Measurements from ENCODE around the gene CLIP3.

DNA sequence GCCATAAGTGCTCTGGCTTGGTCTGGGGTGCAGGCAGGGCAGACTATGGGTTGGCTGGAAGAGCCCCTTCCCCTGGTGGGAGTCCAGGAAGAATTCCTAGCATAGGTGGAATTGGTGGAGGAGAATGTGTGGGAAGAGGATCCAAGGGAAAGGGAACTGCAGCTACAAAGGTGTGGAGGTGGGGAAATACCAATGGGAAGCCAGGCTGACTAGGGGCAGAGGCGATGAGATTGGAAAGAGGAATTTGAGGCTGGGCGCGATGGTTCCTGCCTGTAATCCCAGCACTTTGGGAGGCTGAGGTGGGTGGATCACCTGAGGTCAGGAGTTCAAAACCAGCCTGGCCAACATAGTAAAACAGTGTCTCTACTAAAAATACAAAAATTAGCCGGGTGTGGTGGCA, 42.5 kb downstream of the CLIP3 start:
- TF ChIP-seq, protein P1, sequence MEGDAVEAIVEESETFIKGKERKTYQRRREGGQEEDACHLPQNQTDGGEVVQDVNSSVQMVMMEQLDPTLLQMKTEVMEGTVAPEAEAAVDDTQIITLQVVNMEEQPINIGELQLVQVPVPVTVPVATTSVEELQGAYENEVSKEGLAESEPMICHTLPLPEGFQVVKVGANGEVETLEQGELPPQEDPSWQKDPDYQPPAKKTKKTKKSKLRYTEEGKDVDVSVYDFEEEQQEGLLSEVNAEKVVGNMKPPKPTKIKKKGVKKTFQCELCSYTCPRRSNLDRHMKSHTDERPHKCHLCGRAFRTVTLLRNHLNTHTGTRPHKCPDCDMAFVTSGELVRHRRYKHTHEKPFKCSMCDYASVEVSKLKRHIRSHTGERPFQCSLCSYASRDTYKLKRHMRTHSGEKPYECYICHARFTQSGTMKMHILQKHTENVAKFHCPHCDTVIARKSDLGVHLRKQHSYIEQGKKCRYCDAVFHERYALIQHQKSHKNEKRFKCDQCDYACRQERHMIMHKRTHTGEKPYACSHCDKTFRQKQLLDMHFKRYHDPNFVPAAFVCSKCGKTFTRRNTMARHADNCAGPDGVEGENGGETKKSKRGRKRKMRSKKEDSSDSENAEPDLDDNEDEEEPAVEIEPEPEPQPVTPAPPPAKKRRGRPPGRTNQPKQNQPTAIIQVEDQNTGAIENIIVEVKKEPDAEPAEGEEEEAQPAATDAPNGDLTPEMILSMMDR (IDR thresholded peaks at IDR 0.05; ENCODE audit: low read depth, low read length), result no peak
- no peak for TF ChIP-seq EZH2phosphoT487 (IDR thresholded peaks at IDR 0.05; ENCODE audit: low read depth)

All from OCI-LY3 (cell line).